HG02870 (cell line): ENCODE results near the gene PSD4.

ENCODE experiments used
- ATAC-seq: cut with Tn5 transposase; IDR thresholded peaks from one replicate; pipeline ENCODE4 v1.9.1; 2021; ENCODE audit warnings: mild to moderate bottlenecking, moderate library complexity; ENCODE audit not compliant: unreplicated experiment

PSD4 gene

GRCh38 chr2:113219889-113220641 lies 46.3 kb downstream of the PSD4 start:
- ATAC-seq, result no peak

DNA sequence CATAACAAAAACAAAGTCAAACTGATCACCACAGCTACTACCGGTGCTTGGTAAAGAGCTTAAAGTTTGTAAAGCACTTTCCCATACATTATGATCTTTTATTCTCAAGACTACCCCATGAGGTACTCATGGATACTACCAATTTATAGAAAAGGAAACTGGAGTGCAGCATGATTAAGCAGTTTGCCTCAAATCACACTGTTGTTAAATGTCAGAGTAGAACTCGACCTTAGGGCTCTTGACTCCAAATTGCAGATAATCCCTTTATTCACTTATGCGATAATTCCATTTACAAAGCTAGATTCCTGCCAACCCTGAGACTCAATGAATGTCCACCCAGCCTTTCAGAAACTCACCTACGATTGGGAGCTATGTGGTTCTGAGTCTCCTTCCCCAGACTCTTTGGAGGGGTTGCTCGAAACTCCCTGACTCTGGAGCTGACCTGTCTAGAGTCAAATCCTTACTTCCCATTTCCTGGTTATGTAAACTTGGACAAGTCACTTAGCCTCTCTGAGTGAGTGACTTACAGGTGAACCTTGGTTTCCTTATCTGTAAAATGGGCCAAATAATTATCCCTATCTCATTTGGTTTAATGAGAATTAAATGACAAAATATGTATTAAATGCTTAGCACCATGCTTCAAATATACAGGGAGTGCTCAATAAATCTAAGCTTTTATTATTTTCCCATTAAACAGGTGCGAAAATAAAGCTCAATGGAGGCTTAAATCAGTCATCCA lies 47.4 kb downstream of the PSD4 start:
- no peak for ATAC-seq

GRCh38 chr2:113221846-113222245 lies 48.1 kb downstream of the PSD4 start:
- ATAC-seq, result no peak

DNA sequence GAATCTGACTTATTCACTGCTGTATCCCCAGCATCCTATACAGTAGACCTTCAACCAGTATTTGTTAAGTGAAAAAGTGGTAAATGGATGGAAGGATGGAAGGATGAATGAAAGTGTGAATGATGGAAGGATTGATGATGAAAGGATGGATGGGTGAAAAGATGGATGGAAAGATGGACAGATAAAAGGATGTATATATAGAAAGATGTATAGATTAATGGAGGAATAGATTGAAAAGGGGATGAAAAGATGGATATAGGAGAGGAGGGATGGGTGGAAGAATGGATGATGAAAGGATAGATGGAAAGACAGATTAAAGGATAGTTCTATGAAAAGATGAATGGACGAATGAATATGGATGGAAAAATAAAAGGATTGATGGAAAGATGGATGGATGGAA lies 50.0 kb downstream of the PSD4 start:
- no peak for ATAC-seq

- no peak for ATAC-seq
Observed at GRCh38 chr2:113224647-113225236, 51.0 kb downstream of the PSD4 start.

- ATAC-seq, result no peak
Observed at GRCh38 chr2:113225263-113226259, 51.8 kb downstream of the PSD4 start.

GRCh38 chr2:113226462-113226861 lies 52.7 kb downstream of the PSD4 start:
- no peak for ATAC-seq

DNA sequence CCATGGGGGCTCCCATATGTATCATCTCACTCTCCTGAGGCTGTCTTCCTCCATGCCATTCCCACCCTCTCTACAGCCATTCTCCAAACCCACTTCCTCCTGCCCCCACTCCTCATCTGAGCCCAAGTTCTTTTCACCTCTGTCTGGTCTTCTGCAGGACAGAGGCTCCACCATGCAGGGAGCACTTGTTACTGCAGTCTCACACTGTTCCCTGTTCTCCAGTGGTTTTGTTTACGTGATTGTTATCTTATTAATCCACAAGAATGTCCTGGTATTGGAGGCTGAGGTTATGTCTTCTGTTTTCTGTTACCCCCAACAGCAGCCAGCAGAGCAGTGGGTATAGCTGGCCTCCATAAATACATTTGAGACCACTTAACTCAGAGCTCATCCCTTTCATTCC lies 53.5 kb downstream of the PSD4 start:
- ATAC-seq, result no peak

- ATAC-seq, result no peak
Observed at GRCh38 chr2:113227698-113228097, 53.9 kb downstream of the PSD4 start.

DNA sequence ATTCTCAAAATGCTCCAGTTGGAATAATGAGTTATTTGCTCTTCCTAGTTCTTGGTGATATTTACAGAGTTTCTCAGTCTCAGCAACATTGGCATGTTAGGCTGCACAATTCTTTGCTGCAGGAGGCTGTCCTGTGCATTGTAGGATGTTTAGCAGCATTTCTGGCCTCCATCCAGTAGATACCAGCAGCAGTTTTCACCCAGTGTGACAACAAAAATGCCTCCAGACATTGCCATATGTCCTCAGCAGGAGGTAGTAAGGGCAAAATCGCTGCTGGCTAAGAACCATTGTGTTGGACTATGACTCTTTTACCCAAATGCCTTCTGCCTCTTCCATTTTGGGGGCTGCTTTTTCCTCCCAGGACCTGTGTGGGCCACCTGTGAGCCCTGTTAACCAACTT lies 54.6 kb downstream of the PSD4 start:
- ATAC-seq, result no peak

- no peak for ATAC-seq
Observed at GRCh38 chr2:113228991-113229716, 55.4 kb downstream of the PSD4 start.

DNA sequence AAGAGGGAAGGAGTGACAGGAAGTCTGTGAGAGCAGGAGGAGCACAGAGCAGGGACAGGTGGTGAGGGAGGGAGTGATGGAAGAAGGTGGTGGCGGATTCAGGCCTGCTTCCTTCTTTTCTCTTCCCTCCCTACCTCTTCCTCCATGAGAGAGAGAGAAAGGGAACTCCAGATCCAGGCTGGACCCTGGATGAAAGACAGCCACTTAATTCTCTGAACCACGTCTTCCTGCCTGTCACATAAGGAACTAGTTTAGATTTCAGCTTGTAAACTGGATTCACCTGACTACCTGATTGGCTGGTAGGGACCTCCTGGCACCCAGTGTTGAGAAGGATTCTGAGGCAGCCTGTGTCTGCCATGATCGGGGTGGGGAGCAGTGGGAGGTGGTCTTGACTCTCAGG lies 56.0 kb downstream of the PSD4 start:
- no peak for ATAC-seq

GRCh38 chr2:113230531-113230930 lies 56.8 kb downstream of the PSD4 start:
- no peak for ATAC-seq

DNA sequence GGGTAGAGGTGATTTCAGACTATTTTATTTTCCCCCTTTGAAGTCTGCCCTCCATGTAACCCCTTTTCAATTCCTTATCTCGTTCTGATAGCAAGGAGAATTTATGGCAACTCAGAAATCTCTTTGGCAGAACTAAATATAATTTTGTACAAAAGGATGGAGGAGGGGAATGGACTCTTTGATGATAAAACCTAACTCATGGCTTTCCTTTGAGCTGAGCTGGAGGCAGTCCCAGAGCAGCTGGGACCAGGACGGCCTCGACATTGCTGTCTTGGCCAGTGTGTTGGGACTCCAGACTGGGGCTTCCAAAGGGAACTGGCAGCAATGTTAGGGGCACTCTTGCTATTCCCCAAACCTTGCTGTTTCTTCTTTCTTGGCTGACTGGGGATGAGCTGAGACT lies 57.3 kb downstream of the PSD4 start:
- ATAC-seq, result no peak

DNA sequence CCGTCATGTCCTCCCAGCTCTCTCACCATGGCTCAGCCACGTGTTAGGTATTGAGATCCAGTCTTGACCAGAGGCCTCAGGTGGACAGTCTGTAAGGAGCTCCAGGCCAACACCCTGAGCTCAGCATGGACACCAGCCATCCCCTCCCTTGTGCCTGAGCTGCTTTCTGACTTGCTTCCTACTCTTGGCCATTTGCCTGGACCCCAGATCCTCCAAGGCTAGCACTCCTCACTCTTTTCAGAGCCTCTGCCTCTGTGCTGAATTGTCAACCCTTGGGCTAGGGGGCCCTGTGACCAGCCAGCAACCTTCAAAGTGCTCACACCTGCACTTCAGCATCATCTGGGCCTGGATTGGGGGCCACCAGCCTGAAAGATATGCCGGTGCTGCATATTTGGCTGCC lies 58.4 kb downstream of the PSD4 start:
- no peak for ATAC-seq

DNA sequence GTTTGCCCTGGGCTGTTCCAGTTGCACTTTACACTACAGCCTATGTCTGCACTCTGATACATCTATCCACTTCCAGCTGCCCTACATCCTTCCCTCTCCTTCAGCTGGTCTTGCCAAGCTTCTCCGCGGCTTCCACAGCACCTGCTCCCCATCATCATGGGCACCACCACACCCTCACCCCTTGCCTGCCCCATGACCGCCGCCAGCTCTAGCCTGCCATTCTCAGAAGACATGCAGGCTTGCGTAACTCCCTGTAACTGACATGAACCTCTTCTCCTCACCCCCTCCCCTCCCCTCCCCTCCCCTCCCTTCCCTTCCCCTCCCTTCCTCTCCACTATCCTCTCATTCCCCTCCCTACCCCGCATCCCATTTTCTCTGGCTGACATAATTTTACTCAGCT lies 59.0 kb downstream of the PSD4 start:
- ATAC-seq, result no peak

GRCh38 chr2:113233593-113234550 lies 60.1 kb downstream of the PSD4 start:
- ATAC-seq, result no peak

DNA sequence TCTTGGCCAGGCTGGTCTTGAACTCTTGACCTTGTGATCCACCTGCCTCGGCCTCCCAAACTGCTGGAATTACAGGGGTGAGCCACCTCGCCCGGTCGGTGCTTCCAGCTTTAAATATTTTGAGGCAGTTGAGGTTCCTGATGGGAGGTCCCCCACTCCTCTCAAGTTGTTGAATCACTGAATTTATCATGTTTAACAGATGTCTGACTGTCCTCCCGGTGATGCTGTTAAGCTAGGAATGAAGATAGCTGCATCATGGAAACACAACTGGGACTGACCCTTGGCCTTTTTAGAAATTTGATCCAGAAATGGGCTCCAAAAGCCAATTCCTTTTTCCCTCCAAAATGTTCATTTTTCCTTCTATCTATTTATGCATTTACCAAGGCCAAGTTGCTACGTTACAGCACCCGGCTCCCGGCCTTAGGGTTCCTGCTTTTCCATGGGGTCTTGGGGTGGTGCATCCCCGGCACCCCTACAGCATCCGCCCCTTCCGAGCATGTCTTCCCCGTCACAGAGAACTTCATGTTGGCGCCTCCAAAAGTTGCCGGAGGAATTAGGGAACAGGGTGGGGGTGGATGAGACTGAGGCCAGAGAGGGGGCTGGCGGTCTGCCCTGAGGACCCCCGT lies 61.1 kb downstream of the PSD4 start:
- ATAC-seq, result no peak
